Activated CD8-positive, alpha-beta memory T cell treated with anti-CD3 and anti-CD28 coated beads, Interleukin-2, amount 10 ng/mL, durations not matched to agents 7 days and 5 days (primary cell): ENCODE measurements around the gene RHBDF2. TPM values are rescaled to one million over a fixed set of nuclear protein-coding genes. Genes with fewer than 3 reads are reported as not detected.

Source experiments
- ATAC-seq: fragments of 150-1000 bp; cut with Tn5 transposase; one replicate; pipeline ENCODE4 v1.10.0; 2021; ENCODE audit warnings: moderate library complexity
- CTCF ChIA-PET: fragments of 350-600 bp; sonication (Branson Sonifier 250); formaldehyde crosslinking; loops from one replicate; lab custom pipeline; 2021; ENCODE audit warnings: antibody characterized with exemption; lab: Charles Lee
- DNase-seq: peaks from one replicate; pipeline ENCODE4 v3.0.0-alpha.2; 2020
- H3K27ac Mint-ChIP-seq: one replicate; pipeline ENCODE4 v1.8.0; 2021; ENCODE audit warnings: mild to moderate bottlenecking, mixed read lengths
- H3K27me3 Mint-ChIP-seq: one replicate; pipeline ENCODE4 v1.8.0; 2021; ENCODE audit warnings: mixed read lengths
- H3K36me3 Mint-ChIP-seq: one replicate; pipeline ENCODE4 v1.8.0; 2021; ENCODE audit warnings: mild to moderate bottlenecking, mixed read lengths
- H3K4me1 Mint-ChIP-seq: one replicate; pipeline ENCODE4 v1.8.0; 2021; ENCODE audit warnings: mixed read lengths
- H3K4me3 Mint-ChIP-seq: one replicate; pipeline ENCODE4 v1.8.0; 2021; ENCODE audit warnings: mild to moderate bottlenecking, moderate library complexity, mixed read lengths
- H3K9me3 Mint-ChIP-seq: one replicate; pipeline ENCODE4 v1.8.0; 2022; ENCODE audit warnings: low read depth, mixed read lengths
- total RNA-seq, 2 experiments: library from RNA; stranded (reverse); gene quantifications; one replicate each; pipeline ENCODE4 v1.2.3, GENCODE V29; 2021

The RHBDF2 gene
- total RNA-seq, 2 experiments from 2014 or later: 29.6 to 42.1 TPM

- ATAC-seq: no peak
- DNase-seq: no peak
- CTCF ChIA-PET: interaction anchor here (1.5 to 3.7 kb wide), 3 partner anchors 9 to 40 kb away, joined by 3 to 12 read pairs (median 7); no protein-coding TSS in a partner anchor
- no peak overlapping the region for H3K4me3 Mint-ChIP-seq
- no peaks in the 10 kb centered on the region for H3K27me3 Mint-ChIP-seq
- H3K36me3 Mint-ChIP-seq: no peaks in the 10 kb centered on the region
- peaks cover 72% of the 10 kb centered on the region for H3K4me1 Mint-ChIP-seq
- no peak overlapping the region for H3K27ac Mint-ChIP-seq
- H3K9me3 Mint-ChIP-seq: no peaks in the 10 kb centered on the region
Observed at GRCh38 chr17:76447931-76448652, 53.1 kb downstream of the RHBDF2 start.

GRCh38 chr17:76446449-76447231 lies 54.6 kb downstream of the RHBDF2 start:
- ATAC-seq (no peak), DNase-seq (no peak)
- CTCF ChIA-PET: interaction anchor here (0.8 kb wide), 1 partner anchor 38 kb away, joined by 3 read pairs; no protein-coding TSS in a partner anchor
- Mint-ChIP-seq H3K4me3 (no peak overlapping the region), H3K36me3 (no peaks in the 10 kb centered on the region), H3K4me1 (peaks cover 80% of the 10 kb centered on the region), H3K9me3 (no peaks in the 10 kb centered on the region), H3K27ac (no peak overlapping the region), H3K27me3 (no peaks in the 10 kb centered on the region)

GRCh38 chr17:76445697-76446448 lies 55.4 kb downstream of the RHBDF2 start:
- Mint-ChIP-seq H3K27me3 (no peaks in the 10 kb centered on the region), H3K27ac (no peak overlapping the region), H3K4me1 (peaks cover 78% of the 10 kb centered on the region), H3K4me3 (no peak overlapping the region), H3K36me3 (no peaks in the 10 kb centered on the region), H3K9me3 (no peaks in the 10 kb centered on the region)
- DNase-seq: no peak
- no peak for ATAC-seq
- CTCF ChIA-PET: interaction anchor here (0.7 to 1.2 kb wide), 3 partner anchors 13 to 179 kb away, joined by 3 read pairs; no protein-coding TSS in a partner anchor

- Mint-ChIP-seq H3K9me3 (no peaks in the 10 kb centered on the region), H3K27ac (no peak overlapping the region), H3K4me1 (peaks cover 73% of the 10 kb centered on the region), H3K36me3 (no peaks in the 10 kb centered on the region), H3K4me3 (no peak overlapping the region), H3K27me3 (no peaks in the 10 kb centered on the region)
- CTCF ChIA-PET: interaction anchor here (0.9 to 1.2 kb wide), 4 partner anchors 9 to 180 kb away, joined by 3 read pairs; no protein-coding TSS in a partner anchor
- ATAC-seq: no peak
- no peak for DNase-seq
Observed at GRCh38 chr17:76444518-76445311, 56.5 kb downstream of the RHBDF2 start.

- Mint-ChIP-seq H3K36me3 (no peaks in the 10 kb centered on the region), H3K27me3 (no peaks in the 10 kb centered on the region), H3K27ac (peak overlapping the region; percentile 77), H3K9me3 (no peaks in the 10 kb centered on the region), H3K4me3 (no peak overlapping the region), H3K4me1 (peaks cover 65% of the 10 kb centered on the region)
- CTCF ChIA-PET: interaction anchor here (0.8 to 1.4 kb wide), 6 partner anchors 8 to 44 kb away, joined by 3 read pairs; partner anchors contain the start of gene AANAT
- no peak for DNase-seq
- ATAC-seq: peak; percentile 68
Observed at GRCh38 chr17:76442341-76443338, 58.6 kb downstream of the RHBDF2 start.

- ATAC-seq: no peak
- Mint-ChIP-seq H3K9me3 (no peaks in the 10 kb centered on the region), H3K36me3 (no peaks in the 10 kb centered on the region), H3K4me1 (peaks cover 57% of the 10 kb centered on the region), H3K4me3 (no peak overlapping the region), H3K27ac (peak overlapping the region; percentile 77), H3K27me3 (no peaks in the 10 kb centered on the region)
- no peak for DNase-seq
- CTCF ChIA-PET: interaction anchor here (0.8 to 1.4 kb wide), 4 partner anchors 9 to 43 kb away, joined by 3 read pairs; partner anchors contain the start of gene AANAT
Observed at GRCh38 chr17:76441686-76442340, 59.4 kb downstream of the RHBDF2 start.

GRCh38 chr17:76440751-76441362 lies 60.4 kb downstream of the RHBDF2 start:
- CTCF ChIA-PET: interaction anchor here (1.2 to 3.1 kb wide), 2 partner anchors 9 to 60 kb away, joined by 3 to 12 read pairs; no protein-coding TSS in a partner anchor
- peaks cover 50% of the 10 kb centered on the region for H3K4me1 Mint-ChIP-seq

GRCh38 chr17:76439314-76439928 lies 61.8 kb downstream of the RHBDF2 start:
- no peak overlapping the region for H3K4me3 Mint-ChIP-seq
- ATAC-seq (no peak), DNase-seq (no peak)
- H3K27me3 Mint-ChIP-seq: no peaks in the 10 kb centered on the region
- H3K27ac Mint-ChIP-seq: no peak overlapping the region
- H3K9me3 Mint-ChIP-seq: no peaks in the 10 kb centered on the region
- H3K36me3 Mint-ChIP-seq: no peaks in the 10 kb centered on the region
- H3K4me1 Mint-ChIP-seq: peaks cover 36% of the 10 kb centered on the region
- CTCF ChIA-PET: interaction anchor here (1.2 to 3.1 kb wide), 2 partner anchors 11 to 59 kb away, joined by 3 to 12 read pairs; no protein-coding TSS in a partner anchor

More at GRCh38 chr17:76440751-76441362, 60.4 kb downstream of the RHBDF2 start:
- Mint-ChIP-seq H3K36me3 (no peaks in the 10 kb centered on the region), H3K27ac (no peak overlapping the region), H3K27me3 (no peaks in the 10 kb centered on the region), H3K4me3 (no peak overlapping the region), H3K9me3 (no peaks in the 10 kb centered on the region)
- DNase-seq (no peak), ATAC-seq (no peak)

- peaks cover 32% of the 10 kb centered on the region for H3K4me1 Mint-ChIP-seq
- no peaks in the 10 kb centered on the region for H3K36me3 Mint-ChIP-seq
- ATAC-seq: no peak
- DNase-seq: no peak
- CTCF ChIA-PET: interaction anchor here (3.1 kb wide), 1 partner anchor 11 kb away, joined by 12 read pairs; no protein-coding TSS in a partner anchor
- no peak overlapping the region for H3K4me3 Mint-ChIP-seq
- H3K27me3 Mint-ChIP-seq: no peaks in the 10 kb centered on the region
- H3K27ac Mint-ChIP-seq: no peak overlapping the region
- H3K9me3 Mint-ChIP-seq: no peaks in the 10 kb centered on the region
Observed at GRCh38 chr17:76438906-76439305, 62.3 kb downstream of the RHBDF2 start.
